ENCODE results near the gene SCMH1. TPM values are rescaled to one million over a fixed set of nuclear protein-coding genes. Genes with fewer than 3 reads are reported as not detected.

Gene SCMH1
- total RNA-seq, 2 experiments from 2014 or later, result 23.6 to 24.4 TPM

DNA sequence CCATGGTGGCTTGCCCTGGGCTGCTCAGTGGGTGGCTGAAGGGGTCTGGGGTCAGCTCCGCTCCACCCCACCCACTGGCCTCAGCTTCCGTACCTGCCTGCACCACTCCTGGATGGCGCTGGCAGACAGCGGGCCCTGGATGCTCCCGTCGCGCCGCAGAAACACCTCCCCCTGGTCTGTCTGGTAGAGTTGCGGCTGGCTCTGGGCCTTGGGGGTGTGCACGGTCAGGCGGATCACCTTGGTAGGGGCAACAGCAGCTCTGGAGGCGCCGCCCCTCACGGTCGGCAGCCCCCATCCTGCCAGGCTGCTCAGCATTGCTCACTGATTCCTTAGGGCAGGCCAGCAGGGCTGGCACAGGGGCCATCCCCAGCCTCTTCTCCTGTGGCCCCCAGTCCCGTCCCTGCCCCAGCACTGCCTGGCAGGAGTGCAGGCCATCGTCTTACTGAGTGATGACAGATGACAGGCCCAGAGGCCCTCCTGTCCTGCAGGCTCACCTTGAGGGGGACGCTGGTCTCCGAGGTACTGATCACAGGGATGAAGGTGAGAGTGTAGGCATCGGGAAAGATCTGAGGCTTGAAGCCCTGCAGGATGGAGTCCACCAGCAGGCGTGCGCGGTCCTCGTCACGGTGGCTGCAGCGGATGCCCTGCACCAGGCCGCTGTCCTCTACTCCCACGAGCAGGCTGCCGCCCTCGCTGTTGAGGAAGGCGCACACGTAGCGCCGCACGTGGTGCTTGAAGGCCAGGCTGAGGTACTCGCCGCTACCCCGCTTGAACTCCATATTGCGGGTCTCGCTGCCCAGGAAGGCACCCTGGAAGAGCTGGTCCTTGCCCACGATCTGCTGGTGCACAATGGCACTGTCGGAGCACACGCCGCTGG is 224.7 kb downstream of the SCMH1 start:
- CTCF ChIA-PET, result no interaction called here
- POLR2A ChIA-PET, result no interaction called here

DNA sequence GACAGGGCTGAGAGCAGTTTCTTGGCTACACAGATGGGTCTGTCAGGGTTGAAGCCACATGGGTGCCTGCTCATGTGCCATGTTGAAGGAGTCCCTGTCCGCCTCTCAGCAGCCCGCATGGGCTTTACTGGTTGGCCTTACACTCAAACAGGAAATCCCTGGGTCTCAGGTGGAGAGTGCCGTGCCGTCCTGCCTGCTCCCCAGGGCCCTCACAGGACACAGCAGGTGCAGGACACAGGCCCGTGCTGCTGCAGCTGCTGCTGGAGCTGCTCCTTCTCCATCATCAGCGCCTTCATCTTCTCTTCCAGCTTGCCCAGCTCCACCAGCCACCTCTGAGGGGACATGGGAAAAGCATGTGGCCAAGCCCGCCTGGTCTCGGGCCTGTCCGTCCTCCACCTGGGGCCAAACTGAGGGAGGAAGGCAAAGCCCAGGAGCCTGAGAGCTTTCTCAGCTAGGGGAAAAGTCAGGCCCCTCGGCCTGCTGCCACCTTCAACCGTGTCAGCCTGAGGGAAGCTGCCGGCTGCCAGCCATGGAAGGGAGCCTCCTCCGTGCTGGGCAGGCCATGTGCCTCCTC is 226.1 kb downstream of the SCMH1 start:
- ChIA-PET CTCF (no interaction called here), POLR2A (no interaction called here)

DNA sequence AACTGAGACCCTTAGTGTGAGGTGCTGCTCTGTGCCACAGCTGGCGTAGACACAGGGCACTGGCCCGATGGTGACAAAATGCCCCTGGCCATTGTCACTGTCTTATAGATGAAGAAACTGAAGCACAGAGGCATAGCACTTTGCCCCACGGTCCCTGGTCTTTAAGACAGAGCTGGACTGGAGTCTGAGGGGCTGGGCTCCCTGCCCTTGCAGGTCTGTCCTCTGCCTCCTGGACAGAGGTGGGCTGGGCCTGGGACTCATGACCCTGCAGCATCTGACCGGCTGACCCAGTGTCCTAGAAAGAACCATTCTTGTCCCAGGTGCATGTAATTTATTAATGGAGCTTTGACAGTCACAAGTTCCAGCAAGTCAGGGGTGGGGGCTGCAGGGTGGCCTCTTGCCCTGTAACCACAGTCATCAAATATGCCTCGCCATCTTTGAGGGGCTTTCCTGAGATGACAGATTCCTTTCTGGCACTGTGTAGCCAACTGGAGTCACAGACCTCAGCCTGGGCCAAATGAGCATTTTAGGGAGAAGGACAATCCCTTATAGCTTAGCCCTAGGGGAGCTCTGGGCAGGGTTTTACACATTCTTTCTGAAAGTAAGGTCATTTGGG is 226.7 kb downstream of the SCMH1 start:
- CTCF ChIA-PET, result no interaction called here

DNA sequence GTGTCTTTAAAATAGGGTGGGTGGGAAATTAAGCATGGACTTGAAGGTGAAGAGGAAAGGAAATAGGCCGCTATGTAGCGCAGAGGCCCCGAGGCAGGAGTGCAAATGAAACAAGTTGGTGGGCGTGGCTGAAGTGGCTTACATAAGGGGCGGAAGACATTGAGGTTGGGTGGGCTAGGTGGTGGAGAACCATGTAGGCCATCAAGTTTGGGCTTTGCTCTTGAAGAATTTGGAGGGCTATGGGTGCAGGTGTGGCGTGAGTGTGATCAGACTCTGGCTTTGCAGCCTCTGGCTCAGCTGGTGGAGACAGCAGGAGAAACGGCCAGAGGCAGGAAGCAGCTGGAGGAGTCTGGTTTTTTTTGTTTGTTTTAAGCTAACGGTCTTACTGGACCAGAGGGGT is 227.2 kb downstream of the SCMH1 start:
- CTCF ChIA-PET, result no interaction called here
- POLR2A ChIA-PET, result no interaction called here

More for the DNA sequence above, 226.7 kb downstream of the SCMH1 start:
- POLR2A ChIA-PET, result no interaction called here

DNA sequence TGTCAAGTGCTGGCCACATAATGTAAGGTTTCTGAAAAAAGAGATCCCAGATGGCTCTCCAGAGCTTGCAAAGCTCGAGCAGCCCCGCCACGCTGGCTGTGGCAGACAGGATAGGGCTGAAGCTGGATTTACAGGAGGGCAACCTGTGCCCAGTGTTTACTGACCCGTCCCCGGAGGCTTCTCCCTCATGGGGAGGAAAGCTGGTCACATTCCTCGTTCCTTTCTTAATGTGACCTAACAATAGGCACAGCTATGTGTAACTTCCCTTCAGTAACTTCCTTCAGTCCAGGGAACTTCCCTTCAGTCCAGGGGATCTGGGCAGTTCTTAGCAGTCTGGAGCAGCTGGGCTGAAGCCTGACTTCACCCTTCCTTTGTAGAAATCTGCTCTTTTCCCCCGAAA is 228.3 kb downstream of the SCMH1 start:
- ChIA-PET CTCF (no interaction called here), POLR2A (no interaction called here)

DNA sequence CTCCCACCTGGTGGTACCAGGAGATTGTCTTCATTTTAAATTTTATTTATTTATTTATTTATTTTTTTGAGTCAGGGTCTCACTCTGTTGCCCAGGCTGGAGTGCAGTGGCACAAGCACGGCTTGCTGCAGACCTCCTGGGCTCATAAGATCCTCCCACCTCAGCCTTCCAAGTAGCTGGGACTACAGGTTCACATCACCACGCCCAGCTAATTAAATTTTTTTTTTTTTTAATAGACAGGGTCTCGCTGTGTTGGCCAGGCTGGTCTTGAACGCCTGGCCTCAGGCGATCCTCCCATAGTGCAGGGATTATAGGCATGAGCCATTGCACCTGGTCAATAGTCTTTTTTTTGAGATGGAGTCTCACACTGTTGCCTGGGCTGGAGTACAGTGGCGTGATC is 229.1 kb downstream of the SCMH1 start:
- ChIA-PET CTCF (no interaction called here), POLR2A (no interaction called here)

DNA sequence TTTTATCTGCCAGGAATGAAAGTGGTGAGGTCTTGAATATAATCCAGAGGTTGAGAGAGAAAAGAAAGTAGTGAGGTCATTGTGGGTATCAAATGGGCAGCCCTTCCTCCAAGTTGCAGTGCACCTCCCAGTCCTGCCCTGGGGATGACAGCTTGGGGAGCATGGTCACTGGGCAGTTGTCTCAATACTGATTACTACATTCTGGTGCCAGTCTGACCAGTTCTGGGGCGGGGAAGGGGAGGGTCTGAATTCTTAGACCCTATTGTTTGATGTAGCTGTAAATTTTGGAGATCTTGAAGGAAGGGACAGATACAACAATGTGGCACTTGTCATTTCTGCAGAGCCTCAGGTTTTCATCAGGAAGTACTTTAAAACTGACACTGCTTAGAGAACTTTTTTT is 231.8 kb downstream of the SCMH1 start:
- POLR2A ChIA-PET, result no interaction called here
- CTCF ChIA-PET, result no interaction called here

DNA sequence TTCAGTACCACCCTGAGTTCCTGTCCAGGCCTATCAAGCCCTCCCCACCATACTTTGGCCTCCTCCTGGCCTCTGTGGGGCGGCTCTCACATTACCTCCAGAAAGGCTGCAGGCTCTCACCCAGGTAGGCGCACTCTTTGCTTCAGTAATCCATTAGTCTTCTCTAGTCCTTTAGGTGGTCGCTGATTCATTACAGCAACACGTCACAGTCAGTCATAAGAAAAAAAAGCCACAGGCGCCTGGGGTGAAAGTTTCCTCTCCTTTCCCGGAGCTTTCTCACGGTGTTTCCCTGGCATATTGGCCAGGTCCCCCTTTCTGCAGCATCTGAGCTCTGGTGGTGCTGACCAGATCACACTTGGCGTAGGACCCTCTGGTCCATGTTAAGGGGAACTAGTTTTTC is 232.6 kb downstream of the SCMH1 start:
- POLR2A ChIA-PET, result no interaction called here
- CTCF ChIA-PET, result no interaction called here

DNA sequence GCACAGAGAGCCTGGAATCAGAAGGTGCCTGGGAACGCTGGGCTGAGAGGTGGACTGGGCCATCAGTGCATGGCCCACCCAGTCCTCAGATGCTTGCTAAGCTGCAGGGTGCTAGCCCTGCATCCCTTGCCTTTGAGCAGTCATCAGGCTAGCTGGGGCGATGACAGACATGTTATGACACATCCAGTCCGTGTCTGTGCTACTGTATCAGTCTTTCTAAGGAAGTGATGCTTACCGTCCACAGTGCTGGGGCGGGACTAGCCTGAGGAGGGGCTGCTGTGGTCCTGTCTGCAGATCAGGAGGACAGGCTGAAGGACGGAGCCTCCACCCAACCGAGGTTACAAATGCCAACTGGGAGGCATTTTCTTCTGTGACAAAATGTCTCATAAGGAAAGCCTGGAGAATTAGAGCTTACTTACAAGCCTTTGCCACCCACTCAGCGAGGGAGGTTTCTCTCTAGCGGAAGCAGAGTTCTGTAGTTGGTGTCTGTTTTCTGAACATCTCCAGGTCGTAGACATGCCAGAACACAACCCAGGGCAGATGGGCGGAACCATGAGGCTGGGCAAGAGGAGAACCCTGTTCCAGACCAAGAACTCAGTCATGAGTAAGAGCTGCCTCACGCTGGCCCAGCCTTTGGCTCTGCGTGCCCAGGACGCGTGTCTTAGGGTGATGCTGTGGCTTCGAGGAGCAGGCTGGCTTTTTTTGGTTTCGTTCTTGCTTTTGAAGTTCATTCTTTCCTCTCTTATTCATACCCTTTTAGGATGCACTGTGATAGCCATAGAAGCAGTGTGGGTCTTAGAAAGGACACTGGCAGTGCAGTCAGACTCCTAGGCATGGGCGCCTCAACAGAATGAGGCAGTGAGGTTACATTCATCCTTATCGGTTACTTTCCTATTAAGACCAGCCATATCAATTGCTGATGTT is 234.9 kb downstream of the SCMH1 start:
- ChIA-PET POLR2A (no interaction called here), CTCF (no interaction called here)

DNA sequence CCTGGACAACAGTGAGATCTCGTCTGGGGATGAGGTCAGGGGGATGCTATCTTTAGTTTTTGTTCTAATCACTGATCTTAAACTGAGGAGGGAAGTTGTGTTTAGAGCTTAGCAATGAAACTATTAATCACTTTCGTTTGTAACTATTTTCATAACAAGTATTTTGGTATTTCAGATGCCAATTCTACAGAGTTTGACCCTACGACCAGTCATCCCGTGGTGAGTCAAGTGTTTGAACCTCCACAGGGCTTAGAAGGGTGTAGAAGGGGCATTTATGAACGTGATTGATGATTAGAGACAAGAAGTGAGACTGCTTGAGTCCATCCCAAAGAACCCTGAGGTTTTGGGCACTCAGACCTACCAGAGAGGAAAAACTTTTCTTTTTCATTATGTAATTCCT is 236.2 kb downstream of the SCMH1 start:
- CTCF ChIA-PET, result no interaction called here
- POLR2A ChIA-PET, result no interaction called here

DNA sequence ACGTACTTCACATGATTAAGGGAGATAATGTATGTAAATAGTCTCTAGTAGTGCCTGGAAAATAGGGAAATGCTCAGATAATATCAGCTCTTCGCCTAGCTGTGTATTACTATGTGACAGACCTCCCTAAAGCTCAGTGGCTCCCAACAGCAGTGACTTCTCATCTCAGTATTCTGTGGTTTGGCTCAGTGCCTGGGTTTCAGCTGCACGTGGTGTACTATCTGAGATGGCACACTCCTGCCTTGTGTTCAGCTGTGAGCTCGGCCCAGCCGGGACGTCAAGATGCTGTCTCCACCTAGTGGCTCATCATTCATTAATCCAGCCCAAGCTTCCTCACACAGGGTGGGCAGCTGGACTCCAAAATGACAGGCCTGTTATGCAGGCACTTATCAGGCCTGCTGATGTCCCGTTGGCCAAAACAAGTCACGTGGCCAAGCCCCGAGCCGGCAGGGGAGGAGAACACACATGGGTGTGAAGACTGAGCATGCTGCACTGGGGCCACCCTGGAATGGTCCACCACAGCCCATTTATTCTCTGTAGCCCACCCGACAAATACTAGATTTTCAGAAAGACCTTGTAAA is 238.4 kb downstream of the SCMH1 start:
- ChIA-PET CTCF (interaction anchor here (0.5 to 1.6 kb wide), 7 partner anchors 18 to 136 kb away, joined by 3 to 7 read pairs (median 4); partner anchors contain the start of genes CTPS1 and SLFNL1), POLR2A (interaction anchor here (0.7 to 1.4 kb wide), 3 partner anchors 17 to 24 kb away, joined by 4 to 8 read pairs (median 4); partner anchors contain the start of gene CTPS1)

DNA sequence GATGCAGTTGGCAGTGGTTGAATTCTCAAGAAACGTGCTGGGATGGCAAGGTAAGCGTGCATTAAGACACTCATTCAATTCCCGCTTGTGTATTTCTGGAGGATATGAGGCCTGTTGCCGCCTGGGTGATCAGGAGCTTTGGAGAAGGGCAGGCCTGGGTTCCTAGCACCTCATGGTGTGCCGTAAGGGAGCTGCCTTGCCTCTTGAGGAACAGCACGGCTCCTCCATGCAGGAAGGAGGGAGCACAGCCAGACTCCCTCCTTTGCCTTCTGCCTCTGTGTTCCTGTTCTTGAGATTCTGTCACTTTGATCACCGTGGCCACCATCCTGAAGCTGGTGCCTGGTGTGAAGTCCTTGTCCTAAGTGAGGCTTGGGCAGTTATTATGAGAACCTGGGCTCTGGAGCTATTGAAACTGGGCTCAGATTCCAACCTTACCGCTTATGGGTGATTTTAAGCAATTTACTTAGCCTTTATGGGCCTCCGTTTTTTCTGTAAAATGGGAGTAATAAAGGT is 238.9 kb downstream of the SCMH1 start:
- ChIA-PET CTCF (interaction anchor here (0.5 to 1.6 kb wide), 7 partner anchors 19 to 136 kb away, joined by 3 to 7 read pairs (median 4); partner anchors contain the start of genes CTPS1 and SLFNL1), POLR2A (interaction anchor here (0.7 to 1.4 kb wide), 3 partner anchors 17 to 23 kb away, joined by 4 to 8 read pairs (median 4); partner anchors contain the start of gene CTPS1)

DNA sequence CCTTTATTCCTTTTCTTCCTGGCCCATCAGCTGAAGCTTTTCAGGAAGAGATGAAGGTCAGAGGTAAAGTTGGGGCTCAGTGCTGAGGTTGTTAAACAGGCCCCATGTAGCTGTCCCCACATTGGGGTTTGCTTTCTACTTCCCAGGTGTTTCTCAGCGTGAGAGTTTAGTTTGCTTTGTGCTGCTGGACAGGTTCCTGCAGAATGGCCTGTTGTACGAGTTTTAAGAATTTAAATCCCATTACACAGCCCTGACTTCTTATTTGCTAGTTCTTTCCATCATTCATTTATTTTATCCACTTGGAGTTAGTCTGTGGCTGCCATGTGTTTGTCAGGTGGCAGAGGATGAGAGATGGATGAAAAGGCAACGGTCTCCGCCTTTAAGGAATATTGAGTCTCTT is 243.4 kb downstream of the SCMH1 start:
- ChIA-PET POLR2A (no interaction called here), CTCF (interaction anchor here (1.0 kb wide), 1 partner anchor 44 kb away, joined by 4 read pairs; no protein-coding TSS in a partner anchor)

DNA sequence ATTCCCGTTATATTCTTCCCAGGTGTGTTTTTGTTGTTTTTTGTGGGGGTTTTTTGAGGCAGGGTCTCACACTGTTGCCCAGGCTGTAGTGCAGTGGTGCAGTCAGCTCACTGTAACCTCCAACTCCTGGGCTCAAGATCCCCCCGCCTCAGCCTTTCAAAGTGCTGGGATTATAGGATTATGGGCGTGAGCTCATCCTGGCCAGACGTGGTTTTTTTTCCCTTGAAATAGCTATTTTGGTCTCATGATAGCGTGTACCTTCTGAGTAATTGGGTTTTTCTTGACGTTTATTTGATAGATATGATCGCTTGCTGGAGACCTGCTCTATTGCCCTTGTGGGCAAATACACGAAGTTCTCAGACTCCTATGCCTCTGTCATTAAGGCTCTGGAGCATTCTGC is 245.0 kb downstream of the SCMH1 start:
- ChIA-PET POLR2A (no interaction called here), CTCF (no interaction called here)

DNA sequence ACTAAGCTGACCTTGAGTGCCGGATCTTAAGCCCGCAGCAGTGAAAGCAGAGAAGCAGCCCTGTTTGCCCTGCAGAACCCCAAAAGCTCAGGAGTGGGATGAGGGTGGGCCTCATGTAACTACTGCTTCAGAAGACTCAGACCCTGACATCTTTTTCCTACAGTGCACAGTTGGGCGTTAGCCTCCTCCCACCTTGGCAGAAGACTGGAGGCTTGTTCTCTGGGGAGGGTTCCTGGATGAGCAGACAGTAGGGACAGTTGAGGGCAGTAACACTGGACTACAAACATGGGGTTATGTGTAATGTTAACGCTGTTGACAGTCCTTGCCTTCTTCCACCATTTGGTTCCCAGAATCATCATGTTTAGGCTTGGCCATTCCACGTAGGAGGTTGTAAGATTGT is 253.0 kb downstream of the SCMH1 start:
- ChIA-PET CTCF (no interaction called here), POLR2A (no interaction called here)

DNA sequence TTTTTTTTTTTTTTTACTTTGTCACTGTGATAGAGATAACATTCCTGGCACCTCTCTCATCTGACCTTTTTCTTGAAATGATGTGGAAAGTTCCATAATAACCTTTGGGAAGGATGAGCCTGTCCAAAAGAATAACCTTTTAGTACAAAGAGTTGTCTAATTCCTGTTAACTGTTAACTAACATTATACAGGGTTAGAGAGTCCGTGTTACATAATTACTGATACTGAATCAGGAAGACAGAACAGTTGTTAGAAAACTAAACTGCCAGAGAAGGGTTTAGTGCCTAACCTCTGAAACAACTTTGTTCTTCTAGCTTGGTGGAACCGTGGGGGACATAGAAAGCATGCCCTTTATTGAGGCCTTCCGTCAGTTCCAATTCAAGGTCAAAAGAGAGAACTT is 253.8 kb downstream of the SCMH1 start:
- CTCF ChIA-PET, result no interaction called here
- POLR2A ChIA-PET, result interaction anchor here (0.7 kb wide), 1 partner anchor 16 kb away, joined by 4 read pairs; no protein-coding TSS in a partner anchor

DNA sequence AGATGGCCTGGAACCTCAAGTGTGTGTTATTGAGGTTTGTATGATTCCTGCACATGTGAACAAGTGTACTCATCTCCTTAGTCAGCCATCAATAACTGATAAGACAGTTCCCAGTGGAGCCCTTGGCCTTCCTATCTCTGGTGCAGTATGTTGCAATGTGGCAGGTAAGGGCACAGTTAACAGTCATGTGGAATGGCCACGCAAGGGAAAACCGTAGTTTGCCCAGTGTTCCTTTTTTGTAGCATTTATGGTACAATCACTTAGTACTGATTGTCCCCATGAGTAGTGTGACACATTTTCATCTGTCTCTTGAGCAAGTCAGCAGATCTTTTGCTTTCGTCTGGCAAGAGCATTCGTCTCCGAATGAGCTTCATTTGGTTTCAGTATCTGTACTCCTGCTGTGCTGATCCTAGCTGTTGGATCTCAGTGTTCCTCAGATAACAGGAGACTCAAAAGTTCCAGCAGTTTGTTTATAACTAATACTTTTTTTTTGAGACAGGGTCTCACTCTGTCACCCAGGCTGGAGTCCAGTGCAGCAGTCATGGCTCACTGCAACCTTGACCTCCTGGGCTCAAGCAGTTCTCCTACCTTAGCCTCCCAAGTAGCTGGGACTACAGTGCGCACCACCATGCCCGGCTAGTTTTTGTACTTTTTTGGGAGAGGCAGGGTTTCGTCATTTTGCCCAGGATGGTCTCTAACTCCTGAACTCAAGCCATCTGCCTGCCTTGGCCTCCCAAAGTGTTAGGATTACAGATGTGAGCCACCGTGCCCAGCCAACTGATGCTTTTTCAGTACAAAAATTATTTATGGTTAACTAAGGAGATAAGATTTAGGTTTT is 254.4 kb downstream of the SCMH1 start:
- CTCF ChIA-PET, result no interaction called here
- POLR2A ChIA-PET, result interaction anchor here (0.7 kb wide), 1 partner anchor 17 kb away, joined by 4 read pairs; no protein-coding TSS in a partner anchor

DNA sequence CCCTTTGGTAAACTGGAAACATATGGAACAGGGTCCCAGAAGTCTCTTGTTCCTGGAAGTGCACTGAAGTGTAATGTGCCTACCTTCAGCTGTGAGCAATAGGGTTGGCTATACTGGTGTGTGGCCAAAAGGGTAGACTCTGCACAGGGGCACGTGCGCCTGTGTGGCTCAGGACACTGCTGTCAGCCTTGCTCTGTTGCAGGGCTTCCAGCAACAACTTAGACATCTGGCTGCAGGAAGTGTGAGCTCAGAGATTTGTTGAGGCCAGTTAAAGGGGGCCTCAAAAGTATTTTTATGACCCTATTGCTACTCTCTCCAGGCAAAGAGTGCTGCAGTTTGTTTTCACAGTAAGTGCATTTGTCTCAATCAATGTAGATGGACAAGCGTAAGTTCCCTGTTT is 255.2 kb downstream of the SCMH1 start:
- CTCF ChIA-PET, result no interaction called here
- POLR2A ChIA-PET, result no interaction called here
